Stimulated activated CD4-positive, alpha-beta T cell treated with anti-CD3 and anti-CD28 coated beads, Interleukin-4, amount 100 ng/mL, for 1 hour (primary cell): ENCODE results near the gene NTM.
"Not testable (repeated sequence)": the region's sequence is repeated elsewhere in the genome, so short reads cannot be mapped to it uniquely, and the experiment has no call there.

Source experiments
- DNase-seq: peaks from one replicate; pipeline ENCODE4 v3.0.0-alpha.2; 2020

NTM gene

GRCh38 chr11:131464461-131464860 is 94.0 kb downstream of the NTM start:
- no peak for DNase-seq

GRCh38 chr11:131465039-131465438 is 94.6 kb downstream of the NTM start:
- DNase-seq, result no peak

GRCh38 chr11:131465746-131466145 is 95.3 kb downstream of the NTM start:
- no peak for DNase-seq

GRCh38 chr11:131467645-131468394 is 97.4 kb downstream of the NTM start:
- no peak for DNase-seq

- no peak for DNase-seq
Measured at GRCh38 chr11:131468565-131468964, 98.2 kb downstream of the NTM start.

GRCh38 chr11:131470216-131470925 is 100.0 kb downstream of the NTM start:
- no peak for DNase-seq

GRCh38 chr11:131471976-131472375 is 101.6 kb downstream of the NTM start:
- DNase-seq, result no peak

GRCh38 chr11:131474947-131475346 is 104.5 kb downstream of the NTM start:
- no peak for DNase-seq

GRCh38 chr11:131476266-131476665 is 105.9 kb downstream of the NTM start:
- no peak for DNase-seq

GRCh38 chr11:131478341-131478740 is 107.9 kb downstream of the NTM start:
- DNase-seq, result no peak

- no peak for DNase-seq
Measured at GRCh38 chr11:131481303-131481702, 110.9 kb downstream of the NTM start.

GRCh38 chr11:131481971-131482370 is 111.6 kb downstream of the NTM start:
- no peak for DNase-seq

- DNase-seq, result no peak
Measured at GRCh38 chr11:131483453-131483852, 113.0 kb downstream of the NTM start.

- no peak for DNase-seq
Measured at GRCh38 chr11:131483877-131484276, 113.5 kb downstream of the NTM start.

GRCh38 chr11:131486100-131486499 is 115.7 kb downstream of the NTM start:
- no peak for DNase-seq

GRCh38 chr11:131486937-131487635 is 116.7 kb downstream of the NTM start:
- DNase-seq, result no peak

- DNase-seq, result no peak
Measured at GRCh38 chr11:131488238-131488637, 117.8 kb downstream of the NTM start.

GRCh38 chr11:131491503-131491902 is 121.1 kb downstream of the NTM start:
- no peak for DNase-seq

GRCh38 chr11:131495423-131495822 is 125.0 kb downstream of the NTM start:
- no peak for DNase-seq

- not testable (repeated sequence) for DNase-seq
Measured at GRCh38 chr11:131497686-131498085, 127.3 kb downstream of the NTM start.

GRCh38 chr11:131498631-131499160 is 128.3 kb downstream of the NTM start:
- no peak for DNase-seq

- no peak for DNase-seq
Measured at GRCh38 chr11:131499199-131499598, 128.8 kb downstream of the NTM start.

GRCh38 chr11:131503017-131503416 is 132.6 kb downstream of the NTM start:
- DNase-seq, result no peak
